ENCODE measurements around the gene ADGRV1. TPM values are rescaled to one million over a fixed set of nuclear protein-coding genes. Genes with fewer than 3 reads are reported as not detected.
A peak's percentile ranks its signal among the peaks of the same experiment; 100 is the strongest.

Gene ADGRV1
- total RNA-seq, 4 donors from 2014 or later: 0.08 to 0.87 (median 0.41) TPM

DNA sequence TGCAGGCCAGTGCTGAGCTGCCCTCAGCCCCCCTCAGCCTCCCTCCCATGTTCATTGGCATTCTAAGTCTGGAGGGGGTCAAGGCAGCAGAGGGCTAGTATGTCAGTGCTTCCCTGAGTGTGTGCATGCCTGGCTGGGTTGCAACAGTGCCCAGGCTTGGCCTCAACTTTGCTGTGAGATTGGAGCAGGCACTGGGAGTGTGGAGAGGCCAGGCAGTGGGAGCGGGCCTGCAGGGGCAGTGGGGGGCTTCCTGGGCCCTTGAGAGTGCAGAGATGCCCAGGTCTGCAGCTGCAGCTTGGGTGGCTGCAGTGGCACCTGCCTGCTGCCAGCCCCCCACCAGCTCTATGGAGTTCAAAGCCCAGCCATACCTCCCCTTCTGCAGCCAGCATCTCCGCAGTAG lies 585.2 kb downstream of the ADGRV1 start:
- 100% methylated on average over 1 of the region's 2 CpGs; no CpG with 5 or more reads in 1 of the 2 donors for WGBS, 2 donors (ENCODE audit: low coverage in 1 of 2)
- no peak for ATAC-seq
- Histone ChIP-seq H3K9me3 (no peaks in the 10 kb centered on the region), H3K36me3 (no peaks in the 10 kb centered on the region), H3K4me1 (peaks cover 0 to 26% (median 7%) of the 10 kb centered on the region in 3 donors), H3K4me3 (no peak overlapping the region), H3K27me3 (no peaks in the 10 kb centered on the region), H3K27ac (peak overlapping the region in 1 of 4 donors; percentile 23)
- TF ChIP-seq POLR2A (IDR thresholded peaks at IDR 0.05) (no peak), POLR2AphosphoS5 (IDR thresholded peaks at IDR 0.05) (no peak), CTCF (IDR thresholded peaks at IDR 0.05) (no peak), EP300 (IDR thresholded peaks at IDR 0.05) (no peak)

GRCh38 chr5:91144491-91145332 lies 586.1 kb downstream of the ADGRV1 start:
- Histone ChIP-seq H3K27me3 (no peaks in the 10 kb centered on the region), H3K36me3 (no peaks in the 10 kb centered on the region), H3K9me3 (no peaks in the 10 kb centered on the region), H3K4me1 (peaks cover 0 to 26% (median 7%) of the 10 kb centered on the region in 3 donors), H3K4me3 (no peak overlapping the region), H3K27ac (peak overlapping the region in 3 of 4 donors; percentile 23 to 54 (median 48))
- TF ChIP-seq EP300 (IDR thresholded peaks at IDR 0.05) (no peak), CTCF (IDR thresholded peaks at IDR 0.05) (no peak), POLR2AphosphoS5 (IDR thresholded peaks at IDR 0.05) (no peak)
- 38 to 45% methylated on average over 5 of the region's 5 CpGs for WGBS, 2 donors (ENCODE audit: low coverage in 1 of 2)
- no peak for ATAC-seq

DNA sequence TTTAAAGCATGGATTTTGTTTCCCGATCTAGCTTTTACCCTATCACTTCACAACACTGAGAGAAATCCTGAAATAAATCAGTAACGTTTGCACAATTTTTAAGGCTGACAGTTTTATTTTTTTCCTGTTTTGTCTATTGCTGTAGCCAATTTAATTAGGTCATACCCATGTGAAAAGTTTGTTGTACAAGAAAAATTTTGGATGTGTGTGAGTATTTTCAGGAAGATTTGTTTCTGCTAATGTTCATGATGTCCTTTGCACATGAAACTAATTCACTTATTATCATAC lies 586.7 kb downstream of the ADGRV1 start:
- peaks cover 0 to 29% (median 7%) of the 10 kb centered on the region in 3 donors for H3K4me1 ChIP-seq
- H3K36me3 ChIP-seq: no peaks in the 10 kb centered on the region
- ATAC-seq: peak; percentile 54
- TF ChIP-seq POLR2AphosphoS5 (IDR thresholded peaks at IDR 0.05) (peak; percentile 19), EP300 (IDR thresholded peaks at IDR 0.05) (no peak)
- no peaks in the 10 kb centered on the region for H3K27me3 ChIP-seq
- peak overlapping the region in 3 of 4 donors; percentile 23 to 54 (median 48) for H3K27ac ChIP-seq
- H3K9me3 ChIP-seq: no peaks in the 10 kb centered on the region
- WGBS, 2 donors (ENCODE audit: low coverage in 1 of 2): 7 to 18% methylated on average over 2 of the region's 2 CpGs
- no peak overlapping the region for H3K4me3 ChIP-seq

DNA sequence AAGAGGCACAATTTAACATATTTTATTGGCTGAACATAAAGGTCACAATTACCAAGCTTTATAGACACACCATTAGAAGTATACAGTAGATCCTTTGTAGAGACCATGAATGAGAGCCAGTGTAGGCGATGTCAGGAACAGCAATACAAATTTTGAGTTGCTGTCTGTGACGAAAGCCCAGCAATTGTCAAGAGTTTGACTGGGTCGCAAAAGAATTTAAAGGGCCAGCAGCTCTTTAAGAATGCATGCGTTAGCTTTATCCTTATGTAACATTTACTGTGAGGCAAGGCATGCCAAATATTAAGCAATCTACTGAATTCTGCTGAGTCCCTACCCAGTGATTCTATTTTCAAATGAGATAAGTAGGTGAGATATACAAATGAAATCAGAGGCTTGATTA lies 587.6 kb downstream of the ADGRV1 start:
- Histone ChIP-seq H3K27me3 (no peaks in the 10 kb centered on the region), H3K4me1 (peaks cover 0 to 38% (median 7%) of the 10 kb centered on the region in 3 donors), H3K36me3 (no peaks in the 10 kb centered on the region), H3K9me3 (no peaks in the 10 kb centered on the region), H3K27ac (peak overlapping the region in 2 of 4 donors; percentile 11 to 23), H3K4me3 (no peak overlapping the region)
- TF ChIP-seq EP300 (IDR thresholded peaks at IDR 0.05) (no peak), POLR2AphosphoS5 (IDR thresholded peaks at IDR 0.05) (no peak), CTCF (IDR thresholded peaks at IDR 0.05) (no peak)
- 67 to 84% methylated on average over 4 of the region's 4 CpGs for WGBS, 2 donors (ENCODE audit: low coverage in 1 of 2)
- ATAC-seq: no peak

GRCh38 chr5:91146905-91147600 lies 588.5 kb downstream of the ADGRV1 start:
- Histone ChIP-seq H3K4me3 (no peak overlapping the region), H3K27me3 (no peaks in the 10 kb centered on the region), H3K4me1 (peaks cover 0 to 46% (median 7%) of the 10 kb centered on the region in 3 donors), H3K9me3 (no peaks in the 10 kb centered on the region), H3K27ac (no peak overlapping the region), H3K36me3 (no peaks in the 10 kb centered on the region)
- TF ChIP-seq EP300 (IDR thresholded peaks at IDR 0.05) (no peak), POLR2A (IDR thresholded peaks at IDR 0.05) (no peak), POLR2AphosphoS5 (IDR thresholded peaks at IDR 0.05) (no peak)
- peak; percentile 39 for ATAC-seq
- WGBS, 2 donors (ENCODE audit: low coverage in 1 of 2): 81 to 93% methylated on average over 3 to 4 of the region's 4 CpGs
